Measurements from ENCODE around the gene POU5F1.
"Not testable (repeated sequence)": the region's sequence is repeated elsewhere in the genome, so short reads cannot be mapped to it uniquely, and the experiment has no call there.

- not testable (repeated sequence) for TF ChIP-seq CTCF, POLR2A (IDR thresholded peaks at IDR 0.05)
These were observed 13.4 kb upstream of the POU5F1 start for GRCh38 chr6:31183859-31184258.

All from gastroesophageal sphincter (tissue), 3 donors.